HEK293T (cell line): Measurements from ENCODE around the gene GPR155.

Source experiments
- ARNT ChIP-seq: fragments of 450-650 bp; IDR thresholded peaks from 2 replicates; pipeline ENCODE4 v1.6.1; 2017; ENCODE audit warnings: mild to moderate bottlenecking
- BHLHE40 ChIP-seq: fragments of 450-650 bp; IDR thresholded peaks from 2 replicates; pipeline ENCODE4 v1.6.1; 2016; ENCODE audit warnings: mild to moderate bottlenecking, moderate library complexity, borderline replicate concordance
- CTBP1 ChIP-seq: fragments of 450-650 bp; IDR thresholded peaks from 2 replicates; pipeline ENCODE4 v1.6.1; 2016; ENCODE audit warnings: borderline replicate concordance
- ELF4 ChIP-seq: fragments of 450-650 bp; IDR thresholded peaks from 2 replicates; pipeline ENCODE4 v1.6.1; 2017; ENCODE audit warnings: antibody characterized with exemption
- FOXM1 ChIP-seq: fragments of 450-650 bp; IDR thresholded peaks from 2 replicates; pipeline ENCODE4 v1.6.1; 2017; ENCODE audit warnings: mild to moderate bottlenecking, borderline replicate concordance
- HDGF ChIP-seq: fragments of 450-650 bp; IDR thresholded peaks from 2 replicates; pipeline ENCODE4 v1.6.1; 2017; ENCODE audit warnings: antibody characterized with exemption, borderline replicate concordance
- L3MBTL2 ChIP-seq: fragments of 450-650 bp; conservative IDR thresholded peaks from 2 replicates; pipeline ENCODE4 v1.6.1; 2016; ENCODE audit warnings: mild to moderate bottlenecking
- LEF1 ChIP-seq: fragments of 450-650 bp; IDR thresholded peaks from 2 replicates; pipeline ENCODE4 v1.6.1; 2017; ENCODE audit warnings: mild to moderate bottlenecking, borderline replicate concordance
- SP1 ChIP-seq: fragments of 450-650 bp; IDR thresholded peaks from 2 replicates; pipeline ENCODE4 v1.6.1; 2017
- TARDBP ChIP-seq: fragments of 450-650 bp; IDR thresholded peaks from 2 replicates; pipeline ENCODE4 v1.6.1; 2016
- ZNF384 ChIP-seq: fragments of 450-650 bp; IDR thresholded peaks from 2 replicates; pipeline ENCODE4 v1.6.1; 2016
- TF ChIP-seq, protein P1 (sequence below): fragments of 450-650 bp; IDR thresholded peaks from 2 replicates; pipeline ENCODE4 v1.6.1; 2016

GRCh38 chr2:174527959-174528358 lies 41.1 kb upstream of the GPR155 start:
- TF ChIP-seq CTBP1 (no peak), ZNF384 (no peak), TARDBP (no peak), L3MBTL2 (no peak), FOXM1 (no peak), HDGF (no peak), LEF1 (no peak), ELF4 (no peak), BHLHE40 (no peak), SP1 (no peak), ARNT (no peak)
- TF ChIP-seq, protein P1, sequence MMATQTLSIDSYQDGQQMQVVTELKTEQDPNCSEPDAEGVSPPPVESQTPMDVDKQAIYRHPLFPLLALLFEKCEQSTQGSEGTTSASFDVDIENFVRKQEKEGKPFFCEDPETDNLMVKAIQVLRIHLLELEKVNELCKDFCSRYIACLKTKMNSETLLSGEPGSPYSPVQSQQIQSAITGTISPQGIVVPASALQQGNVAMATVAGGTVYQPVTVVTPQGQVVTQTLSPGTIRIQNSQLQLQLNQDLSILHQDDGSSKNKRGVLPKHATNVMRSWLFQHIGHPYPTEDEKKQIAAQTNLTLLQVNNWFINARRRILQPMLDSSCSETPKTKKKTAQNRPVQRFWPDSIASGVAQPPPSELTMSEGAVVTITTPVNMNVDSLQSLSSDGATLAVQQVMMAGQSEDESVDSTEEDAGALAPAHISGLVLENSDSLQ = no peak
